OCI-LY1 (cell line): Measurements from ENCODE around the gene SCARB2.
"Not testable (repeated sequence)": the region's sequence is repeated elsewhere in the genome, so short reads cannot be mapped to it uniquely, and the experiment has no call there.

ENCODE experiments used
- H2AFZ ChIP-seq: fragments of 200-600 bp; sonication (generic), shearing (Covaris generic); 2 replicates; pipeline ENCODE4 v1.6.0; 2014; ENCODE audit warnings: antibody characterized with exemption, mild to moderate bottlenecking, low read length
- H3F3A ChIP-seq: fragments of 200-600 bp; sonication (generic), shearing (Covaris generic); 2 replicates; pipeline ENCODE4 v1.6.0; 2014; ENCODE audit warnings: mild to moderate bottlenecking, antibody characterized with exemption, low read length, moderate library complexity; ENCODE audit not compliant: insufficient read depth
- H3K27ac ChIP-seq: fragments of 200-600 bp; sonication (generic); 2 replicates; pipeline ENCODE4 v1.5.1; 2014; ENCODE audit warnings: low read length, mixed run types, mild to moderate bottlenecking, low read depth; ENCODE audit not compliant: poor library complexity, severe bottlenecking
- H3K27me3 ChIP-seq: fragments of 200-600 bp; sonication (generic); 2 replicates; pipeline ENCODE4 v1.6.0; 2014; ENCODE audit warnings: antibody characterized with exemption, mild to moderate bottlenecking, low read length, moderate library complexity; ENCODE audit not compliant: insufficient read depth
- H3K36me3 ChIP-seq: fragments of 200-600 bp; sonication (generic); 2 replicates; pipeline ENCODE4 v1.6.1; 2014; ENCODE audit warnings: mild to moderate bottlenecking, antibody characterized with exemption, low read length, moderate library complexity, mixed read lengths; ENCODE audit not compliant: insufficient read depth
- H3K4me1 ChIP-seq: fragments of 200-600 bp; sonication (generic); 2 replicates; pipeline ENCODE4 v1.5.1; 2014; ENCODE audit warnings: mild to moderate bottlenecking, low read length, moderate library complexity; ENCODE audit not compliant: insufficient read depth, severe bottlenecking
- H3K4me2 ChIP-seq: fragments of 200-600 bp; sonication (generic), shearing (Covaris generic); 2 replicates; pipeline ENCODE4 v1.6.1; 2014; ENCODE audit warnings: low read length
- H3K4me3 ChIP-seq: fragments of 200-600 bp; sonication (generic); 2 replicates; pipeline ENCODE4 v1.5.1; 2014; ENCODE audit warnings: low read length, low read depth, mild to moderate bottlenecking, mixed read lengths; ENCODE audit not compliant: poor library complexity, severe bottlenecking
- H3K79me2 ChIP-seq: fragments of 200-600 bp; shearing (Covaris generic); 2 replicates; pipeline ENCODE4 v1.6.1; 2016; ENCODE audit warnings: mixed run types, low read length, mixed read lengths; ENCODE audit not compliant: insufficient read depth
- H3K9ac ChIP-seq: fragments of 200-600 bp; sonication (generic), shearing (Covaris generic); 2 replicates; pipeline ENCODE4 v1.6.1; 2014; ENCODE audit warnings: mild to moderate bottlenecking, low read length, mixed read lengths
- H3K9me2 ChIP-seq: fragments of 200-600 bp; sonication (generic), shearing (Covaris generic); 2 replicates; pipeline ENCODE4 v1.6.1; 2014; ENCODE audit warnings: low read depth, mild to moderate bottlenecking, low read length, mixed read lengths
- H3K9me3 ChIP-seq: fragments of 200-600 bp; shearing (Covaris generic); 2 replicates; pipeline ENCODE4 v1.6.1; 2014; ENCODE audit warnings: low read length, mixed read lengths
- H4K20me1 ChIP-seq: fragments of 200-600 bp; sonication (generic), shearing (Covaris generic); 2 replicates; pipeline ENCODE4 v1.6.0; 2016; ENCODE audit warnings: mild to moderate bottlenecking, low read length; ENCODE audit not compliant: insufficient read depth
- EZH2 ChIP-seq: fragments of 200-600 bp; sonication (generic), shearing (Covaris generic); IDR thresholded peaks from 2 replicates; pipeline ENCODE4 v1.8.0; 2017; ENCODE audit warnings: borderline replicate concordance, mixed run types, mild to moderate bottlenecking, antibody characterized with exemption, low read length, moderate library complexity, mixed read lengths
- TF ChIP-seq, protein P1 (sequence below): fragments of 200-600 bp; sonication (generic), shearing (Covaris generic); IDR thresholded peaks from 2 replicates; pipeline ENCODE4 v1.5.1; 2017; ENCODE audit warnings: mild to moderate bottlenecking, antibody characterized with exemption, low read length, moderate library complexity, mixed read lengths

SCARB2 gene

GRCh38 chr4:76246852-76247251, 33.2 kb upstream of the SCARB2 start:
- H3K9ac ChIP-seq = no peak overlapping the region
- no peak overlapping the region for H2AFZ ChIP-seq
- H3K4me3 ChIP-seq = no peak overlapping the region
- H3K4me1 ChIP-seq = no peaks in the 10 kb centered on the region
- no peak overlapping the region for H3K4me2 ChIP-seq
- H3K9me2 ChIP-seq = no peaks in the 10 kb centered on the region
- no peak for TF ChIP-seq EZH2
- TF ChIP-seq, protein P1, sequence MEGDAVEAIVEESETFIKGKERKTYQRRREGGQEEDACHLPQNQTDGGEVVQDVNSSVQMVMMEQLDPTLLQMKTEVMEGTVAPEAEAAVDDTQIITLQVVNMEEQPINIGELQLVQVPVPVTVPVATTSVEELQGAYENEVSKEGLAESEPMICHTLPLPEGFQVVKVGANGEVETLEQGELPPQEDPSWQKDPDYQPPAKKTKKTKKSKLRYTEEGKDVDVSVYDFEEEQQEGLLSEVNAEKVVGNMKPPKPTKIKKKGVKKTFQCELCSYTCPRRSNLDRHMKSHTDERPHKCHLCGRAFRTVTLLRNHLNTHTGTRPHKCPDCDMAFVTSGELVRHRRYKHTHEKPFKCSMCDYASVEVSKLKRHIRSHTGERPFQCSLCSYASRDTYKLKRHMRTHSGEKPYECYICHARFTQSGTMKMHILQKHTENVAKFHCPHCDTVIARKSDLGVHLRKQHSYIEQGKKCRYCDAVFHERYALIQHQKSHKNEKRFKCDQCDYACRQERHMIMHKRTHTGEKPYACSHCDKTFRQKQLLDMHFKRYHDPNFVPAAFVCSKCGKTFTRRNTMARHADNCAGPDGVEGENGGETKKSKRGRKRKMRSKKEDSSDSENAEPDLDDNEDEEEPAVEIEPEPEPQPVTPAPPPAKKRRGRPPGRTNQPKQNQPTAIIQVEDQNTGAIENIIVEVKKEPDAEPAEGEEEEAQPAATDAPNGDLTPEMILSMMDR = no peak
- H3K9me3 ChIP-seq = no peaks in the 10 kb centered on the region
- H3K36me3 ChIP-seq = no peaks in the 10 kb centered on the region
- H3K27me3 ChIP-seq = no peaks in the 10 kb centered on the region
- no peak overlapping the region for H3K27ac ChIP-seq
- no peaks in the 10 kb centered on the region for H3F3A ChIP-seq
- H4K20me1 ChIP-seq = no peaks in the 10 kb centered on the region
- no peaks in the 10 kb centered on the region for H3K79me2 ChIP-seq

GRCh38 chr4:76246025-76246424, 32.4 kb upstream of the SCARB2 start:
- Histone ChIP-seq H3K27me3 (no peaks in the 10 kb centered on the region), H3K4me3 (no peak overlapping the region), H3F3A (no peaks in the 10 kb centered on the region), H3K9me2 (no peaks in the 10 kb centered on the region), H2AFZ (no peak overlapping the region), H3K4me2 (no peak overlapping the region), H3K27ac (no peak overlapping the region), H3K79me2 (no peaks in the 10 kb centered on the region), H3K9ac (no peak overlapping the region), H4K20me1 (no peaks in the 10 kb centered on the region), H3K36me3 (no peaks in the 10 kb centered on the region), H3K9me3 (no peaks in the 10 kb centered on the region), H3K4me1 (no peaks in the 10 kb centered on the region)
- TF ChIP-seq, protein P1 = no peak
- no peak for TF ChIP-seq EZH2

DNA sequence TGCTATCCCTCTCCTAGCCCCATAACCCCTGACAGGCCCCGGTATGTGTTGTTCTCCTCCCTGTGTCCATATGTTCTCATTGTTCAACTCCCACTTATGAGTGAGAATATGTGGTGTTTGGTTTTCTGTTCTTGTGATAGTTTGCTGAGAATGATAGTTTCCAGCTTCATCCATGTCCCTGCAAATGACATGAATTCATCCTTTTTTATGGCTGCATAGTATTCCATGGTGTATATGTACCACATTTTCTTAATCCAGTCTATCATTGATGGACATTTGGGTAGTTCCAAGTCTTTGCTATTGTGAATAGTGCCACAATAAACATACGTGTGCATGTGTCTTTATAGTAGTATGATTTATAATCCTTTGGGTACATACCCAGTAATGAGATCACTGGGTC, 30.3 kb upstream of the SCARB2 start:
- not testable (repeated sequence) for H3K27ac ChIP-seq, H3K9me2 ChIP-seq, H2AFZ ChIP-seq, H4K20me1 ChIP-seq, H3K27me3 ChIP-seq, H3F3A ChIP-seq, H3K9ac ChIP-seq, H3K36me3 ChIP-seq, H3K4me1 ChIP-seq, H3K4me2 ChIP-seq, H3K9me3 ChIP-seq, H3K4me3 ChIP-seq, H3K79me2 ChIP-seq

DNA sequence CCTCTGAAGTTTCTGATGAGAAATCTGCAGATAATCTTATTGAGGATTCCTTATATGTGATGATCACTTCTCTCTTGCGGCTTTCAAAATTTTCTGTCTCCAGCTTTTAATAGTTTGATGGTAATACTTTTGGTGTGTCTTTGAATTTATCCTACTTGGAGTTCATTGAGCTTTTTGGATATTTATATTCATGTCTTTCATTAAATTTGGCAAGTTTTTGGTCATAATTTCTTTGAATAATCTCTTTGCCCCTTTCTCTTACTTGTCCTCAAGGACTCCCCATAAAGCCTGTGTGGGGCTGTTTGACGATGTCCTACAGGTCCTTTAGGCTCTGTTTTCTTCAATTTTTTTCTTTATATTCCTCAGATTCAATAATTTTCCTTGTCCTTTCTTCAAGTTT, 26.6 kb upstream of the SCARB2 start:
- H3K27me3 ChIP-seq = no peaks in the 10 kb centered on the region
- H2AFZ ChIP-seq = no peak overlapping the region
- H3K4me1 ChIP-seq = no peaks in the 10 kb centered on the region
- no peaks in the 10 kb centered on the region for H3K9me2 ChIP-seq
- no peak overlapping the region for H3K27ac ChIP-seq
- no peaks in the 10 kb centered on the region for H4K20me1 ChIP-seq
- H3K4me3 ChIP-seq = no peak overlapping the region
- H3K4me2 ChIP-seq = no peak overlapping the region
- no peak for TF ChIP-seq EZH2
- TF ChIP-seq, protein P1 = no peak
- no peak overlapping the region for H3K9ac ChIP-seq
- H3K36me3 ChIP-seq = no peaks in the 10 kb centered on the region
- H3K9me3 ChIP-seq = no peaks in the 10 kb centered on the region
- H3K79me2 ChIP-seq = no peaks in the 10 kb centered on the region
- no peaks in the 10 kb centered on the region for H3F3A ChIP-seq
